Nephron progenitor cell (in vitro differentiated cells): ENCODE results near the gene LSG1.

Source experiments
- DNase-seq: peaks from one replicate; pipeline ENCODE4 v3.0.0; 2021
- H3K27ac Mint-ChIP-seq: 2 replicates; pipeline ENCODE4 v1.8.0; 2021; ENCODE audit warnings: mild to moderate bottlenecking, moderate library complexity, mixed read lengths
- H3K27me3 Mint-ChIP-seq: 2 replicates; pipeline ENCODE4 v1.8.0; 2021; ENCODE audit warnings: mild to moderate bottlenecking, low read depth, mixed read lengths; ENCODE audit not compliant: poor library complexity
- H3K36me3 Mint-ChIP-seq: 2 replicates; pipeline ENCODE4 v1.8.0; 2021; ENCODE audit warnings: low read depth, mixed read lengths
- H3K4me1 Mint-ChIP-seq: 2 replicates; pipeline ENCODE4 v1.8.0; 2021; ENCODE audit warnings: mixed read lengths
- H3K4me3 Mint-ChIP-seq: 2 replicates; pipeline ENCODE4 v1.8.0; 2021; ENCODE audit warnings: mild to moderate bottlenecking, moderate library complexity, mixed read lengths
- H3K9me3 Mint-ChIP-seq: 2 replicates; pipeline ENCODE4 v1.8.0; 2021; ENCODE audit warnings: mild to moderate bottlenecking, moderate library complexity, mixed read lengths
- CTCF ChIP-seq: fragments of 200-600 bp; sonication (generic); IDR thresholded peaks from 2 replicates; pipeline ENCODE4 v1.5.0; 2021; ENCODE audit warnings: antibody characterized with exemption

LSG1 gene

DNA sequence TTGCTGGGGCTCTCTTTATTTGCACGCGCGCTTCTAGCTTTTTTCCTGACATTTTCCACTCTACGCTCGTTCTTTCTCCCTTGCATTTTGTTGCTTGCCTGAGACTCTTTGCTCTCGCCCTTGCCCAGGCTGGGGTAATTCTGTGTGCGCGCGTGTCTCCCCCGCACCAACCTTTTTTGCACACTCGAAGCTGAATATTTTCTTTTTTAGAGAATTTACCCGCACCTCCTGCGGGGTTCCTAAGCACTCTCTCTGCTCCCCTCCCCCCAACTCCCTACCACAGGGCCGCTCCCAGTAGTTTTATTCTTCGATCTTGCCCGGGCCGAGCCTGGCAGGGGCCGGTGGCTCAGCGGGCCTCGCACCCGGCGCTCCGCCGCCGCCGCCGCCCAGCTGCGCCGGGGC lies 14.4 kb upstream of the LSG1 start:
- no peak for TF ChIP-seq CTCF
- DNase-seq, result no peak
- Mint-ChIP-seq H3K27me3 (peaks cover 44% of the 10 kb centered on the region), H3K4me1 (peaks cover 69% of the 10 kb centered on the region), H3K27ac (no peak overlapping the region), H3K36me3 (no peaks in the 10 kb centered on the region), H3K9me3 (no peaks in the 10 kb centered on the region), H3K4me3 (peak overlapping the region; percentile 97)

- no peak for TF ChIP-seq CTCF
- H3K36me3 Mint-ChIP-seq, result no peaks in the 10 kb centered on the region
- peak; percentile 87 for DNase-seq
- no peak within 1 kb of the TSS for H3K27ac Mint-ChIP-seq
- no peaks in the 10 kb centered on the region for H3K9me3 Mint-ChIP-seq
- H3K27me3 Mint-ChIP-seq, result peaks cover 50% of the 10 kb centered on the region
- peaks cover 69% of the 10 kb centered on the region for H3K4me1 Mint-ChIP-seq
- peak within 1 kb of the TSS; percentile 97 for H3K4me3 Mint-ChIP-seq
These were observed 13.9 kb upstream of the LSG1 start, which contains the start of gene FAM43A for GRCh38 chr3:194685718-194686413. FAM43A (plus strand) TSS chr3:194685883; CDS start chr3:194686827, 944 bp downstream.

- Mint-ChIP-seq H3K4me3 (peak overlapping the region; percentile 97), H3K9me3 (no peaks in the 10 kb centered on the region), H3K27ac (no peak overlapping the region), H3K36me3 (no peaks in the 10 kb centered on the region), H3K27me3 (peaks cover 56% of the 10 kb centered on the region), H3K4me1 (peaks cover 64% of the 10 kb centered on the region)
- DNase-seq, result no peak
- no peak for TF ChIP-seq CTCF
These were observed 13.2 kb upstream of the LSG1 start for GRCh38 chr3:194685065-194685717.

GRCh38 chr3:194683380-194683779 lies 11.4 kb upstream of the LSG1 start:
- Mint-ChIP-seq H3K4me1 (peaks cover 46% of the 10 kb centered on the region), H3K27me3 (peaks cover 63% of the 10 kb centered on the region), H3K27ac (no peak overlapping the region), H3K4me3 (no peak overlapping the region), H3K36me3 (no peaks in the 10 kb centered on the region), H3K9me3 (no peaks in the 10 kb centered on the region)
- no peak for DNase-seq
- TF ChIP-seq CTCF, result no peak

DNA sequence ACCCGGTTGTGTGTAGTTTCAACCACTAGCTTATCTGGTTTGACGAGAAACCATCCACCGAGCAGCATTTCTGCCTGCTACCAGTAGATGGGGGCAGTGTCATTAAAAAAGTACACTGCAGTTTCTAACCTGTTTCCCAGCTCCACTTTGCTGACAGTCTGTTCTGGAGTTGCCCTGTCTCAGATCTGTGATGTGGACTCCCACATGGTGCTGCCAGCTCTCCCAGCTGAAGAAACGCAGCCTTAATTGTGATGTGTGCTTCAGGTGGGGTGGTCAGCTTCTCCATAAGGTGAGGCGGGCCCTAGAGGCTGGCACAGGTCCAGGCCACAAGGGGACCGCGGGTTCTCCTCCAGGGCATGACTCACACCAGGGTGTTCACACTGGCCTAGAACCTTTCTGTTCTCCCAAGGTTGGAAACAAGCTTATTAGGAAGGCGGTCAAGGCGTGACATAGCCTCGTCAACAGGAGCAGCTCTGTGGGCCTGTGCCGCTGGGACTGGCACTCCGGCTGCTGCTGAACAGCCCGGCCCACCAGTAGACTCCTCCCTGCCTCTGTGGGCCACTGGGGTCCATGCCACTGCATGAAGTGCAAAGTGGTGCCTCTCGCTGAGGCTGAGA lies 10.8 kb upstream of the LSG1 start:
- Mint-ChIP-seq H3K27me3 (peaks cover 65% of the 10 kb centered on the region), H3K36me3 (no peaks in the 10 kb centered on the region), H3K4me3 (no peak overlapping the region), H3K9me3 (no peaks in the 10 kb centered on the region), H3K27ac (no peak overlapping the region), H3K4me1 (peaks cover 43% of the 10 kb centered on the region)
- peak; percentile 79 for TF ChIP-seq CTCF
- peak; percentile 69 for DNase-seq
